ENCODE measurements around the gene PTPRN2. TPM values are rescaled to one million over a fixed set of nuclear protein-coding genes. Genes with fewer than 3 reads are reported as not detected.
A peak's percentile ranks its signal among the peaks of the same experiment; 100 is the strongest.

PTPRN2 gene
- total RNA-seq, 5 donors from 2014 or later (not counting 1 experiment from before 2014, with no cell fraction given): 0.60 to 1.7 (median 0.82) TPM

DNA sequence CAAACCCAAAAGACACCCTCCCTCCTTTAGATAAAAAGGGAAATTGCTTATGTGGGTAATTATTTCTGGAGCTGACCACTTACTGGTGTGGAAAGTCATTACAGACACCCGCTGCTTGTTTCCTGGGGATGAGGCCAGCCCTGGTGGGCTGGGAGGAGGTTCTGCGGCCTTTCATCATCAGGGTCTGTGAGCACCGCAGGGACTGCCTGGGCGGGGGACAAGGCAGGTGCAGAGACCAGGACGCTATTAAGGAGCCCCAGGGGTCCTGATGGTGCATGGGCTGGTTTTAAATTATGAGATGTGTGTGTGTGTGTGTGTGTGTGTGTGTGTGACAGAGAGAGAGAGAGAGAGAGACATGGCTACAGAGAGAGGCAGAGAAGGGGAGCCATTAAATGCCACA lies 1079.6 kb downstream of the PTPRN2 start:
- H3K4me3 Mint-ChIP-seq: no peak overlapping the region
- ChIA-PET CTCF (interaction anchor here in 1 of 2 donors (0.6 kb wide), 1 partner anchor 61 kb away, joined by 3 read pairs; no protein-coding TSS in a partner anchor), POLR2A (no interaction called here)
- ATAC-seq (replicated peaks in 1 of 4) (no peak), DNase-seq (peak in 1 of 35 experiments; percentile 8)
- Histone ChIP-seq H3K27ac (ENCODE audit: low read length) (no peak overlapping the region), H3K4me1 (ENCODE audit: control insufficient read depth in 1 of 2, extremely low read depth in 1 of 2, insufficient read depth in 2 of 2, low read length in 2 of 2) (peaks cover 5 to 9% of the 10 kb centered on the region in 2 experiments), H3K27me3 (replicated peaks in 1 of 2; ENCODE audit: control insufficient read depth in 2 of 2, extremely low read depth in 1 of 2, insufficient read depth in 2 of 2, low read length in 1 of 2) (peaks cover 0 to 17% of the 10 kb centered on the region in 2 experiments), H3K4me3 (ENCODE audit: control insufficient read depth in 1 of 2, extremely low read depth in 1 of 2, low read length in 1 of 2) (no peak overlapping the region), H3K36me3 (ENCODE audit: control insufficient read depth in 2 of 2, extremely low read depth in 1 of 2, insufficient read depth in 1 of 2, low read length in 1 of 2) (no peaks in the 10 kb centered on the region), H3K9me3 (no peaks in the 10 kb centered on the region)
- peaks cover 0 to 16% (median 5%) of the 10 kb centered on the region in 3 donors for H3K9me3 Mint-ChIP-seq
- peaks cover 11 to 17% of the 10 kb centered on the region in 2 donors for H3K27me3 Mint-ChIP-seq
- peaks cover 3% of the 10 kb centered on the region for H3K36me3 Mint-ChIP-seq
- 84% methylated on average over 4 of the region's 5 CpGs for WGBS (ENCODE audit: insufficient coverage)
- no peak overlapping the region for H3K27ac Mint-ChIP-seq
- H3K4me1 Mint-ChIP-seq: peaks cover 11 to 15% (median 14%) of the 10 kb centered on the region in 3 donors

DNA sequence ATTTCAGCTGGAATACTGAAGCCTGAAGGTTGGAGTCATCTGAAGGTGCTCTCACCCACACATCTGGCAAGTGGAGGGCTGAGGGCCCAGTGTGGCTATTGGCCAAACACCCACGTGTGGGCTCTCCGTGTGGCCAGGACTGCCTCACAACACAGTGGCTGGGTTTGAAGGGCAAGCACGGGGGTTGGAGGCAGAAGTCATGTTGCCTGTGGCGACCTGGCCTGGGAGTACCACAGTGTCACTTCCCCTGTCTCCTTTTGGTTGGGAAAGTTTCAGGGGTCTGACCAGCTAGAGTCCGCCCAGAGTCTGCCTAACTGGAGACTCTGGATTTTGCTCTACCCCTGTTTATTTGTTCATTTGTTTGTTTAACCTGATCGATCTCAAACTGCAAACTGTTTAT lies 1081.4 kb downstream of the PTPRN2 start:
- whole genome bisulfite sequencing (ENCODE audit: insufficient coverage): 92% methylated on average over 6 of the region's 6 CpGs
- Histone ChIP-seq H3K4me1 (ENCODE audit: control insufficient read depth in 1 of 2, extremely low read depth in 1 of 2, insufficient read depth in 2 of 2, low read length in 2 of 2) (peaks cover 16 to 26% of the 10 kb centered on the region in 2 experiments), H3K4me3 (ENCODE audit: control insufficient read depth in 1 of 2, extremely low read depth in 1 of 2, low read length in 1 of 2) (no peak overlapping the region), H3K9me3 (no peaks in the 10 kb centered on the region), H3K27ac (ENCODE audit: low read length) (no peak overlapping the region), H3K36me3 (ENCODE audit: control insufficient read depth in 2 of 2, extremely low read depth in 1 of 2, insufficient read depth in 1 of 2, low read length in 1 of 2) (no peaks in the 10 kb centered on the region), H3K27me3 (replicated peaks in 1 of 2; ENCODE audit: control insufficient read depth in 2 of 2, extremely low read depth in 1 of 2, insufficient read depth in 2 of 2, low read length in 1 of 2) (peaks cover 0 to 17% of the 10 kb centered on the region in 2 experiments)
- peaks cover 11 to 17% of the 10 kb centered on the region in 2 donors for H3K27me3 Mint-ChIP-seq
- ChIA-PET CTCF (interaction anchor here in 1 of 2 donors (1.1 to 1.3 kb wide), 2 partner anchors 9 to 75 kb away, joined by 3 read pairs; no protein-coding TSS in a partner anchor), POLR2A (interaction anchor here in 1 of 2 donors (1.1 kb wide), 1 partner anchor 13 kb away, joined by 3 read pairs; no protein-coding TSS in a partner anchor)
- peaks cover 0 to 16% (median 5%) of the 10 kb centered on the region in 3 donors for H3K9me3 Mint-ChIP-seq
- no peak overlapping the region for H3K4me3 Mint-ChIP-seq
- H3K36me3 Mint-ChIP-seq: peaks cover 3% of the 10 kb centered on the region
- peaks cover 22 to 30% (median 29%) of the 10 kb centered on the region in 3 donors for H3K4me1 Mint-ChIP-seq
- DNase-seq (peak in 1 of 35 experiments; percentile 4), ATAC-seq (replicated peaks in 1 of 4) (no peak)
- H3K27ac Mint-ChIP-seq: no peak overlapping the region

- Mint-ChIP-seq H3K9me3 (peaks cover 0 to 16% (median 5%) of the 10 kb centered on the region in 3 donors), H3K27me3 (peaks cover 11 to 17% of the 10 kb centered on the region in 2 donors), H3K36me3 (peaks cover 3% of the 10 kb centered on the region), H3K4me3 (no peak overlapping the region), H3K27ac (no peak overlapping the region), H3K4me1 (peaks cover 22 to 30% (median 29%) of the 10 kb centered on the region in 3 donors)
- POLR2A ChIA-PET: interaction anchor here in 1 of 2 donors (1.1 kb wide), 1 partner anchor 12 kb away, joined by 3 read pairs; no protein-coding TSS in a partner anchor
- H3K4me1 ChIP-seq (ENCODE audit: control insufficient read depth in 1 of 2, extremely low read depth in 1 of 2, insufficient read depth in 2 of 2, low read length in 2 of 2): peaks cover 16 to 26% of the 10 kb centered on the region in 2 experiments
- ATAC-seq (replicated peaks in 1 of 4) (no peak), DNase-seq (no peak)
- H3K27me3 ChIP-seq (replicated peaks in 1 of 2; ENCODE audit: control insufficient read depth in 2 of 2, extremely low read depth in 1 of 2, insufficient read depth in 2 of 2, low read length in 1 of 2): peaks cover 0 to 18% of the 10 kb centered on the region in 2 experiments
- H3K27ac ChIP-seq (ENCODE audit: low read length): no peak overlapping the region
- H3K36me3 ChIP-seq (ENCODE audit: control insufficient read depth in 2 of 2, extremely low read depth in 1 of 2, insufficient read depth in 1 of 2, low read length in 1 of 2): no peaks in the 10 kb centered on the region
- H3K9me3 ChIP-seq: no peaks in the 10 kb centered on the region
- WGBS (ENCODE audit: insufficient coverage): no CpG with 5 or more reads among the region's 1 CpG
- H3K4me3 ChIP-seq (ENCODE audit: control insufficient read depth in 1 of 2, extremely low read depth in 1 of 2, low read length in 1 of 2): no peak overlapping the region
- CTCF ChIA-PET: interaction anchor here in 1 of 2 donors (1.1 to 1.3 kb wide), 2 partner anchors 10 to 74 kb away, joined by 3 read pairs; no protein-coding TSS in a partner anchor
Observed at GRCh38 chr7:157505646-157506045, 1082.0 kb downstream of the PTPRN2 start.

- peaks cover 0 to 13% (median 5%) of the 10 kb centered on the region in 3 donors for H3K9me3 Mint-ChIP-seq
- H3K36me3 ChIP-seq (ENCODE audit: control insufficient read depth in 2 of 2, extremely low read depth in 1 of 2, insufficient read depth in 1 of 2, low read length in 1 of 2): no peaks in the 10 kb centered on the region
- H3K4me3 Mint-ChIP-seq: peak overlapping the region; percentile 61 to 80 (median 68)
- peaks cover 22 to 36% (median 29%) of the 10 kb centered on the region in 3 donors for H3K4me1 Mint-ChIP-seq
- peak overlapping the region; percentile 79 to 84 for H3K27ac Mint-ChIP-seq
- peaks cover 11% of the 10 kb centered on the region in 2 donors for H3K27me3 Mint-ChIP-seq
- peaks cover 0 to 19% of the 10 kb centered on the region in 2 experiments for H3K27me3 ChIP-seq (replicated peaks in 1 of 2; ENCODE audit: control insufficient read depth in 2 of 2, extremely low read depth in 1 of 2, insufficient read depth in 2 of 2, low read length in 1 of 2)
- H3K4me1 ChIP-seq (ENCODE audit: control insufficient read depth in 1 of 2, extremely low read depth in 1 of 2, insufficient read depth in 2 of 2, low read length in 2 of 2): peaks cover 16 to 26% of the 10 kb centered on the region in 2 experiments
- H3K9me3 ChIP-seq: no peaks in the 10 kb centered on the region
- peaks cover 3% of the 10 kb centered on the region for H3K36me3 Mint-ChIP-seq
- peak overlapping the region; percentile 11 to 30 for H3K4me3 ChIP-seq (ENCODE audit: control insufficient read depth in 1 of 2, extremely low read depth in 1 of 2, low read length in 1 of 2)
- H3K27ac ChIP-seq (ENCODE audit: low read length): peak overlapping the region; percentile 68
- POLR2A ChIA-PET: no interaction called here
- ATAC-seq (replicated peaks in 1 of 4) (peak; percentile 33 to 48 (median 42)), DNase-seq (peak in 8 of 35 experiments; percentile 8 to 60 (median 20))
- 0% methylated on average over 1 of the region's 4 CpGs for WGBS (ENCODE audit: insufficient coverage)
- CTCF ChIA-PET: no interaction called here
Observed at GRCh38 chr7:157503229-157503628, 1084.4 kb downstream of the PTPRN2 start.

- peak overlapping the region; percentile 79 to 84 for H3K27ac Mint-ChIP-seq
- CTCF ChIA-PET: interaction anchor here in 1 of 2 donors (0.5 kb wide), 1 partner anchor 545 kb away, joined by 4 read pairs; no protein-coding TSS in a partner anchor
- ATAC-seq (replicated peaks in 1 of 4) (peak; percentile 91 to 97 (median 94)), DNase-seq (peak; percentile 22 to 89 (median 74))
- Histone ChIP-seq H3K27me3 (replicated peaks in 1 of 2; ENCODE audit: control insufficient read depth in 2 of 2, extremely low read depth in 1 of 2, insufficient read depth in 2 of 2, low read length in 1 of 2) (peaks cover 0 to 18% of the 10 kb centered on the region in 2 experiments), H3K36me3 (ENCODE audit: control insufficient read depth in 2 of 2, extremely low read depth in 1 of 2, insufficient read depth in 1 of 2, low read length in 1 of 2) (no peaks in the 10 kb centered on the region), H3K4me3 (ENCODE audit: control insufficient read depth in 1 of 2, extremely low read depth in 1 of 2, low read length in 1 of 2) (peak overlapping the region; percentile 11 to 30), H3K4me1 (ENCODE audit: control insufficient read depth in 1 of 2, extremely low read depth in 1 of 2, insufficient read depth in 2 of 2, low read length in 2 of 2) (peaks cover 16 to 26% of the 10 kb centered on the region in 2 experiments), H3K9me3 (no peaks in the 10 kb centered on the region), H3K27ac (ENCODE audit: low read length) (peak overlapping the region; percentile 68)
- peak overlapping the region; percentile 61 to 80 (median 68) for H3K4me3 Mint-ChIP-seq
- H3K36me3 Mint-ChIP-seq: peaks cover 3% of the 10 kb centered on the region
- POLR2A ChIA-PET: no interaction called here
- peaks cover 7 to 11% of the 10 kb centered on the region in 2 donors for H3K27me3 Mint-ChIP-seq
- peaks cover 0 to 13% (median 5%) of the 10 kb centered on the region in 3 donors for H3K9me3 Mint-ChIP-seq
- WGBS (ENCODE audit: insufficient coverage): 10% methylated on average over 12 of the region's 12 CpGs
- peaks cover 22 to 36% (median 29%) of the 10 kb centered on the region in 3 donors for H3K4me1 Mint-ChIP-seq
Observed at GRCh38 chr7:157502701-157503111, 1084.9 kb downstream of the PTPRN2 start.

DNA sequence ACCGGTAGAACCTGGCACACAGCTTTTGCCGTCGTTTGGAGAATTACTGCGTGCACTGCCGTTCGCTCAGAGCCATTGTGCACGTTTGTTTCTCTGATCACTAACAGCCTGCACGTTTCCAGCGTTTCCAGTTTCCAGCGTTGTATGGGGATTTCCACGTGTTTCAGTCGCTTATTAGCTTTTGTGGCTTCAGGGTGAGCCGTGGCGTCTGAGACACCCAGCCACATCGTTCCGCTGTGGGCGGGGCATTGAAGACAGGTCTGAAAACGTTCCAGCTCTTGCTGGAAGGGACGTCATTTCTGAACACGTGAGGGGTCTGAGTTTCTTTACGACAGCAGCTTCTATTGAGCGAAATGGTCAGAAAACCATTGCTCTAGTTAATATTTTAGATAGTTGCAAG lies 1086.0 kb downstream of the PTPRN2 start:
- Histone ChIP-seq H3K9me3 (no peaks in the 10 kb centered on the region), H3K36me3 (ENCODE audit: control insufficient read depth in 2 of 2, extremely low read depth in 1 of 2, insufficient read depth in 1 of 2, low read length in 1 of 2) (no peaks in the 10 kb centered on the region), H3K27me3 (replicated peaks in 1 of 2; ENCODE audit: control insufficient read depth in 2 of 2, extremely low read depth in 1 of 2, insufficient read depth in 2 of 2, low read length in 1 of 2) (peaks cover 0 to 20% of the 10 kb centered on the region in 2 experiments), H3K4me3 (ENCODE audit: control insufficient read depth in 1 of 2, extremely low read depth in 1 of 2, low read length in 1 of 2) (no peak overlapping the region), H3K4me1 (ENCODE audit: control insufficient read depth in 1 of 2, extremely low read depth in 1 of 2, insufficient read depth in 2 of 2, low read length in 2 of 2) (peaks cover 16 to 26% of the 10 kb centered on the region in 2 experiments), H3K27ac (ENCODE audit: low read length) (no peak overlapping the region)
- peak overlapping the region in 1 of 2 donors; percentile 66 for H3K27ac Mint-ChIP-seq
- WGBS (ENCODE audit: insufficient coverage): 63% methylated on average over 17 of the region's 22 CpGs
- ChIA-PET CTCF (no interaction called here), POLR2A (no interaction called here)
- DNase-seq (peak in 9 of 35 experiments; percentile 2 to 49 (median 19)), ATAC-seq (replicated peaks in 1 of 4) (no peak)
- peaks cover 0 to 13% (median 5%) of the 10 kb centered on the region in 3 donors for H3K9me3 Mint-ChIP-seq
- H3K36me3 Mint-ChIP-seq: peaks cover 1% of the 10 kb centered on the region
- peak overlapping the region in 1 of 3 donors; percentile 80 for H3K4me3 Mint-ChIP-seq
- peaks cover 22 to 36% (median 29%) of the 10 kb centered on the region in 3 donors for H3K4me1 Mint-ChIP-seq
- H3K27me3 Mint-ChIP-seq: peaks cover 0 to 2% of the 10 kb centered on the region in 2 donors
